ENCODE results near the gene COL21A1. TPM values are rescaled to one million over a fixed set of nuclear protein-coding genes. Genes with fewer than 3 reads are reported as not detected.
"Not testable (repeated sequence)": the region's sequence is repeated elsewhere in the genome, so short reads cannot be mapped to it uniquely, and the experiment has no call there.

Gene COL21A1
- total RNA-seq, 4 donors from 2014 or later = 8.3 to 22.2 (median 9.0) TPM

DNA sequence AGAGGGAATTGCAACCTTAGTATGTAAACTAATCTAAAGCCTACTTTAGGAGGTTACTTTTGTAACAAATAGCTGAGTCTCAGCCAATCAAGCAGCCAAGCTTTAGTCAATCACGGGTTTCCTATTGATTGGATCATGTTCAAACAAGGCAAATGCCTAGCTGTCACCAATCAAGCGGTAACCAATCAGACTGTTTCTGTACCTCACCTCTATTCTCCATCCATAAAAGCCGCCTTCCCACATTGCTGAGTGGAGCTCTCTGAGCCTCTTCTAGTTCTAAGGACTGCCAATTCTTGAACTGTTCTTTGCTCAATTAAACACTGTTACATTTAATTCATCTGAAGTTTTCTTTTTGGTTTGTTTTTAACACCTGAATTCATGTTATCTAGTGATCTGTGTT is 223.6 kb downstream of the COL21A1 start:
- WGBS = 89% methylated on average over 3 of the region's 3 CpGs
- DNase-seq (ENCODE audit: extremely low spot score) = no peak
- TF ChIP-seq, protein P1, sequence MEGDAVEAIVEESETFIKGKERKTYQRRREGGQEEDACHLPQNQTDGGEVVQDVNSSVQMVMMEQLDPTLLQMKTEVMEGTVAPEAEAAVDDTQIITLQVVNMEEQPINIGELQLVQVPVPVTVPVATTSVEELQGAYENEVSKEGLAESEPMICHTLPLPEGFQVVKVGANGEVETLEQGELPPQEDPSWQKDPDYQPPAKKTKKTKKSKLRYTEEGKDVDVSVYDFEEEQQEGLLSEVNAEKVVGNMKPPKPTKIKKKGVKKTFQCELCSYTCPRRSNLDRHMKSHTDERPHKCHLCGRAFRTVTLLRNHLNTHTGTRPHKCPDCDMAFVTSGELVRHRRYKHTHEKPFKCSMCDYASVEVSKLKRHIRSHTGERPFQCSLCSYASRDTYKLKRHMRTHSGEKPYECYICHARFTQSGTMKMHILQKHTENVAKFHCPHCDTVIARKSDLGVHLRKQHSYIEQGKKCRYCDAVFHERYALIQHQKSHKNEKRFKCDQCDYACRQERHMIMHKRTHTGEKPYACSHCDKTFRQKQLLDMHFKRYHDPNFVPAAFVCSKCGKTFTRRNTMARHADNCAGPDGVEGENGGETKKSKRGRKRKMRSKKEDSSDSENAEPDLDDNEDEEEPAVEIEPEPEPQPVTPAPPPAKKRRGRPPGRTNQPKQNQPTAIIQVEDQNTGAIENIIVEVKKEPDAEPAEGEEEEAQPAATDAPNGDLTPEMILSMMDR (IDR thresholded peaks at IDR 0.05) = no peak
- TF ChIP-seq EP300 (IDR thresholded peaks at IDR 0.05) (no peak), POLR2A (IDR thresholded peaks at IDR 0.05; ENCODE audit: low read depth) (no peak), POLR2AphosphoS5 (IDR thresholded peaks at IDR 0.05) (no peak)
- Histone ChIP-seq H3K27ac (replicated peaks in 1 of 4) (no peak overlapping the region), H3K27me3 (no peaks in the 10 kb centered on the region), H3K9me3 (peaks cover 0 to 5% (median 0%) of the 10 kb centered on the region in 4 donors), H3K4me3 (no peak overlapping the region), H3K4me1 (no peaks in the 10 kb centered on the region), H3K36me3 (no peaks in the 10 kb centered on the region)
- intact Hi-C loops (cut with DNase I) = no loop called here

DNA sequence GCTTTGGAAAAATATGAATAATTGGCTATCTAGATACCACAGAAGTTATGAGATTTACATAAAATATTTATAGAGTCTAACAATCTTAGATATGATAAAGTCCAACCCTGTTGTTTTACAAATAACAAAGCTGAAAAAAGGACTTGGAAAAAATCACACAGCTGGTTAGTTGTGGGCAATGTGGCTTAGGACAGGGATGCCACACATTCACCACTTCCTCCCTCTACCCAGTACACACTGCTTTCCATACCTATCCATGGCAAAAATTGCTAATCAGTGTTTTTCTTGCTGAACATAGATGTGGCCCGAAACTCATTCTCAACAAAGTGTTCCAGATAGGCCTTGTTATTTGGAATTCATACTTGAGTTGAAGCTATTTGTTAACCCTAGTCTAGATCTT is 224.7 kb downstream of the COL21A1 start:
- no peak overlapping the region for H3K4me3 ChIP-seq
- no peaks in the 10 kb centered on the region for H3K36me3 ChIP-seq
- TF ChIP-seq EP300 (IDR thresholded peaks at IDR 0.05) (no peak), POLR2AphosphoS5 (IDR thresholded peaks at IDR 0.05) (no peak), POLR2A (IDR thresholded peaks at IDR 0.05; ENCODE audit: low read depth) (no peak)
- TF ChIP-seq, protein P1 (IDR thresholded peaks at IDR 0.05) = no peak
- DNase-seq (ENCODE audit: extremely low spot score) = no peak
- intact Hi-C loops (cut with DNase I) = no loop called here
- H3K9me3 ChIP-seq = peaks cover 0 to 5% (median 0%) of the 10 kb centered on the region in 4 donors
- no peak overlapping the region for H3K27ac ChIP-seq (replicated peaks in 1 of 4)
- no peaks in the 10 kb centered on the region for H3K27me3 ChIP-seq
- 81% methylated on average over 1 of the region's 1 CpG for WGBS
- H3K4me1 ChIP-seq = no peaks in the 10 kb centered on the region

DNA sequence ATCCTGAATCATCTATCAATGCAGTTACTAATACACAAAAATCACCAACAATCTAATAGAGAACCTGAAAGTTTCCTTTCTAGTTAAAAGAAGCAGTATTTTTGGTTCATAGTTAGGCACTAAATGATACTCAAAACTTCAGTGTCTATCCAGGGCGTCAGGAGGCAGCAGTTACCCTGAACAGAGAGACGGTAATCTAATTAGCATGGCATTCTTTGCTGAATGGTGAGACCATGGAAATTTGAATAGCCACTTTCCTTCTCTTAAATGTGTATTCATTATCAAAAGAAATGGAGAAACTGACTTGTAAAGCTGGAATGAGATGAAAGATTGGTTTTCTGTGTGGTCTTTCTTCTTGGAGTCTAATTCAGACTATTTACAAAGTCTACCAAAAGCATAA is 225.4 kb downstream of the COL21A1 start:
- Histone ChIP-seq H3K27me3 (no peaks in the 10 kb centered on the region), H3K36me3 (no peaks in the 10 kb centered on the region), H3K27ac (replicated peaks in 1 of 4) (no peak overlapping the region), H3K4me3 (no peak overlapping the region), H3K9me3 (peaks cover 0 to 5% (median 0%) of the 10 kb centered on the region in 4 donors), H3K4me1 (no peaks in the 10 kb centered on the region)
- TF ChIP-seq, protein P1 (IDR thresholded peaks at IDR 0.05) = no peak
- TF ChIP-seq EP300 (IDR thresholded peaks at IDR 0.05) (no peak), POLR2AphosphoS5 (IDR thresholded peaks at IDR 0.05) (no peak), POLR2A (IDR thresholded peaks at IDR 0.05; ENCODE audit: low read depth) (no peak)
- no peak for DNase-seq (ENCODE audit: extremely low spot score)
- 94% methylated on average over 2 of the region's 2 CpGs for WGBS
- intact Hi-C loops (cut with DNase I) = no loop called here

DNA sequence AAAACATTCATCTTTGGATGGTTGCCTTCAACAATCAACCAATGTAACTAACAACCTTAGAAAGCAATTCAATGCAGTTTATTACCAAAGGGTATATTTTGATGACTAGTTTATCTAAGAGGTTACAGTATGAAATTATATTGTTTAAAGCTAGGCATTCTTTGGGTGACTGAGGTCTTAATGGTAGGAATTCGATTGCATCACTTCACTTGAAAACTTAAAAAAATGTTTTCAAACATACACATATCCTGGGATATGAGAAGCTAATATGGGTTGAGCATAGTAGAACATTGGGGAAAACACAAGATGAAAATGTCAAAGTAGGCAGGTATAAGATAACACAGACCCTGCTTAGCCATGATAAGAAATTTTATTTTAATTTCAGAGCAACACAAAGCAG is 227.4 kb downstream of the COL21A1 start:
- H3K36me3 ChIP-seq = no peaks in the 10 kb centered on the region
- no peaks in the 10 kb centered on the region for H3K27me3 ChIP-seq
- H3K4me1 ChIP-seq = no peaks in the 10 kb centered on the region
- no peak overlapping the region for H3K27ac ChIP-seq (replicated peaks in 1 of 4)
- H3K9me3 ChIP-seq = peaks cover 0 to 5% (median 0%) of the 10 kb centered on the region in 4 donors
- no peak overlapping the region for H3K4me3 ChIP-seq
- DNase-seq (ENCODE audit: extremely low spot score) = no peak
- WGBS = 95% methylated on average over 1 of the region's 1 CpG
- no peak for TF ChIP-seq POLR2AphosphoS5 (IDR thresholded peaks at IDR 0.05)
- TF ChIP-seq, protein P1 (IDR thresholded peaks at IDR 0.05) = no peak
- no peak for TF ChIP-seq EP300 (IDR thresholded peaks at IDR 0.05)
- no peak for TF ChIP-seq POLR2A (IDR thresholded peaks at IDR 0.05; ENCODE audit: low read depth)
- intact Hi-C loops (cut with DNase I) = no loop called here

DNA sequence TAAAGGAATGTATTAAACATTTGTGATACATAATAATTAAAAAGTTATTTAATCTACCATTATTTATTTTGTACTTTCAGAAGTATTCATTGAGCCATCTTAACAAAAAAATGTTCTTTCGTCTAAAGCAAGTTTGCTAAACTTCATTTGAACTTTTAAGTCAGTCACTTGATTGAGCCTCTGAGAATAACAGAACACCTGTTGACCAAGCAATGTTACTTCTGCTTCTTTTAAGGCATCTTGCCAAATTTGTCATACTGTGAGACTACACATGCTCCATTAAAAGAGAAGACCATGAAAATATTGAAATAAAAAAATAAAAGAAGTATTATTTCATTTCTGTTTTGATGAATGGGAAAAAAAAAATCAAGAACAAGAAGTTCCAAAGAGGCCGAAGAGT is 230.2 kb downstream of the COL21A1 start:
- no peaks in the 10 kb centered on the region for H3K4me1 ChIP-seq
- no peaks in the 10 kb centered on the region for H3K27me3 ChIP-seq
- TF ChIP-seq, protein P1 (IDR thresholded peaks at IDR 0.05) = no peak
- no peak for TF ChIP-seq EP300 (IDR thresholded peaks at IDR 0.05)
- no peak for TF ChIP-seq POLR2A (IDR thresholded peaks at IDR 0.05; ENCODE audit: low read depth)
- TF ChIP-seq POLR2AphosphoS5 (IDR thresholded peaks at IDR 0.05) = no peak
- WGBS = 20% methylated on average over 2 of the region's 2 CpGs
- no peak overlapping the region for H3K27ac ChIP-seq (replicated peaks in 1 of 4)
- H3K9me3 ChIP-seq = peaks cover 0 to 5% (median 0%) of the 10 kb centered on the region in 4 donors
- no peak overlapping the region for H3K4me3 ChIP-seq
- intact Hi-C loops (cut with DNase I) = no loop called here
- no peak for DNase-seq (ENCODE audit: extremely low spot score)
- H3K36me3 ChIP-seq = no peaks in the 10 kb centered on the region

DNA sequence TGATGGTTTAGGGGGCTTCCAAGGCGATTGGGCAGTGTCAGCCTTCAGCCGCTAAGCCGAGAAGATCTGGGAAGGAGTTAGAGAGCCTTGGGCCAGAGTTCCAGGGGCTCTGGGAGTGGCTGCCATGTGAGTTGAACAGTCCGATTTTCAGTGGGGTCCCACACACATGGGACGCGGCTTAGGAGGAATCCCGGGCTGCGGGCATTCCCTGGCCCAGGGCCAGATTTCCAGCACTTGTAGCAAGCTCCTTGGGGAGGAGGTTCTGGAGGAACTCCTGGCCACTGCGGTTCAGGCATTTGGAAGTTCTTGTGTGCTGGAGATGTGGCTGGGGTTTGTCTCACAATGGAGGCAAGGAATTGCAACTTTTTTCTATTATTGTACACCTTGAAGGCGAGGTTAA is 233.3 kb downstream of the COL21A1 start:
- H3K4me1 ChIP-seq; H3K4me3 ChIP-seq; DNase-seq (ENCODE audit: extremely low spot score); H3K27me3 ChIP-seq; H3K9me3 ChIP-seq; intact Hi-C loops (cut with DNase I); H3K36me3 ChIP-seq; H3K27ac ChIP-seq (replicated peaks in 1 of 4): not testable (repeated sequence)
- 92% methylated on average over 8 of the region's 10 CpGs for WGBS

Data from esophagus muscularis mucosa (tissue), 4 donors.